Measurements from ENCODE around the gene ANTXR1. TPM values are rescaled to one million over a fixed set of nuclear protein-coding genes. Genes with fewer than 3 reads are reported as not detected.

The ANTXR1 gene
- total RNA-seq, 1 experiment from 2014 or later, result 0.66 TPM

DNA sequence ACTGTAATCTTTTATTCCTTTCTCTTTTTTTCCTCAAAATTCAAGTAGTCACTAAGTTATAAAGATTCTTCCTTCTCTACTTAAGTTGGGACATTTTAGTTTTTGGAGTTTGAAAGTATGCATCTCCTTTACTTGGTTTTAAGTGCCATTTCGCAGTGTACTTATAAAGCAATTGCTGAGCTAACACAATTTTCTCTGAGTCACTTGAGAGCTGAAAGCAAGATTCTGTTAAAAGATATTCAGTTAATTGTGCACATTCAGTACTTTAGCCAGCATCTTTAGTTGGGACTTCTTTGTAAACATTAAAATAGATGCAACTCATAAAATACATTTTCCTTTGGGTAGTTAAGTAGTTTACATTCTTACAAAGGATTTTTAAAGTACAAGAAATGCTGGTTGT lies 238.0 kb downstream of the ANTXR1 start:
- DNase-seq, result no peak
- intact Hi-C loops (cut with micrococcal nuclease; ENCODE audit: unreplicated experiment), result no loop called here
- Mint-ChIP-seq H3K4me3 (ENCODE audit: low read depth, unreplicated experiment) (no peak overlapping the region), H3K4me1 (ENCODE audit: low read depth, unreplicated experiment) (no peaks in the 10 kb centered on the region), H3K36me3 (ENCODE audit: insufficient read depth, unreplicated experiment) (no peaks in the 10 kb centered on the region), H3K27me3 (ENCODE audit: unreplicated experiment) (peaks cover 93% of the 10 kb centered on the region), H3K9me3 (ENCODE audit: low read depth, unreplicated experiment) (no peaks in the 10 kb centered on the region), H3K27ac (ENCODE audit: unreplicated experiment) (no peak overlapping the region)
- no TSS peak for BruUV-seq (replicated peaks)
- CTCF ChIA-PET, result no interaction called here
- TF ChIP-seq, protein P1, sequence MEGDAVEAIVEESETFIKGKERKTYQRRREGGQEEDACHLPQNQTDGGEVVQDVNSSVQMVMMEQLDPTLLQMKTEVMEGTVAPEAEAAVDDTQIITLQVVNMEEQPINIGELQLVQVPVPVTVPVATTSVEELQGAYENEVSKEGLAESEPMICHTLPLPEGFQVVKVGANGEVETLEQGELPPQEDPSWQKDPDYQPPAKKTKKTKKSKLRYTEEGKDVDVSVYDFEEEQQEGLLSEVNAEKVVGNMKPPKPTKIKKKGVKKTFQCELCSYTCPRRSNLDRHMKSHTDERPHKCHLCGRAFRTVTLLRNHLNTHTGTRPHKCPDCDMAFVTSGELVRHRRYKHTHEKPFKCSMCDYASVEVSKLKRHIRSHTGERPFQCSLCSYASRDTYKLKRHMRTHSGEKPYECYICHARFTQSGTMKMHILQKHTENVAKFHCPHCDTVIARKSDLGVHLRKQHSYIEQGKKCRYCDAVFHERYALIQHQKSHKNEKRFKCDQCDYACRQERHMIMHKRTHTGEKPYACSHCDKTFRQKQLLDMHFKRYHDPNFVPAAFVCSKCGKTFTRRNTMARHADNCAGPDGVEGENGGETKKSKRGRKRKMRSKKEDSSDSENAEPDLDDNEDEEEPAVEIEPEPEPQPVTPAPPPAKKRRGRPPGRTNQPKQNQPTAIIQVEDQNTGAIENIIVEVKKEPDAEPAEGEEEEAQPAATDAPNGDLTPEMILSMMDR (IDR thresholded peaks at IDR 0.05; ENCODE audit: unreplicated experiment), result no peak

DNA sequence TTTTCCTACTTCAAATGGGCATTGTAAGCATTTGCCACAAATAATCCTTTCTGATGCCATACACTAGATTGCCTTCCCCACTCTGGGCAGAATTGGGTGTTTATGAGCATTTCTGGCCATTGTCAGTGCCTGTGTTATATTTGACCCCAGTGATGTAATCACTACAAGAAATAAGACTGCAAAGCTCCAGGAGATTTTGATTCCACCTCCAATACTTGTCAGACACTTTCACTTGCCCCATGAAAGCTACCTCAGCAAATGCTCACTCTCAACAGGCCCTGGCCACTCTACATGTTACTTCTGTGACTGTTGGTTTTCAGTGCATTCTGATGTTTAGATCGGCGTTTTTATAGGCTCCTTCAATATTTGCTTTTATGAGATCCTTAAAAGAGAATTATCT lies 239.0 kb downstream of the ANTXR1 start:
- peaks cover 93% of the 10 kb centered on the region for H3K27me3 Mint-ChIP-seq (ENCODE audit: unreplicated experiment)
- CTCF ChIA-PET, result no interaction called here
- no TSS peak for BruUV-seq (replicated peaks)

DNA sequence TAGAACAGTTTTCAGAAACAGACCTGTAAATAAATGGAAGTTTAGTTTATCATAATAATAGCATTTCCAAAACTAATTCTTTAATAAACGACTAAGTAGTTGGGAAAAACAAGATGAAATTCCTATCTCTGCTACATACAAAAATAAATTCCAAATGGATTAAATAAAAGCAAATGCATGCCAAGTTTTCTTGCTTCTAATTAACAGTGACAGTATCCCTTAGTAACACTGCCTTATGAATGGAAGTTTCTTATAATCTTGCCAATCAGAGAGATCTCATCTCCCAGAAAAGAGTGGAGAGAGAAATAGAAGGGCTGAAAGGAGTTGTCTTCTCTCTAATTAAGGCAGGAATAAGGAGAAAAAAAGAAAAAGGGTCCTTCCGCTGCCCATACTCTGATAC lies 240.1 kb downstream of the ANTXR1 start:
- BruUV-seq (replicated peaks), result no TSS peak
- DNase-seq, result no peak
- Mint-ChIP-seq H3K4me3 (ENCODE audit: low read depth, unreplicated experiment) (no peak overlapping the region), H3K4me1 (ENCODE audit: low read depth, unreplicated experiment) (no peaks in the 10 kb centered on the region), H3K36me3 (ENCODE audit: insufficient read depth, unreplicated experiment) (no peaks in the 10 kb centered on the region), H3K27me3 (ENCODE audit: unreplicated experiment) (peaks cover 93% of the 10 kb centered on the region), H3K9me3 (ENCODE audit: low read depth, unreplicated experiment) (no peaks in the 10 kb centered on the region), H3K27ac (ENCODE audit: unreplicated experiment) (no peak overlapping the region)
- TF ChIP-seq, protein P1 (IDR thresholded peaks at IDR 0.05; ENCODE audit: unreplicated experiment), result no peak
- intact Hi-C loops (cut with micrococcal nuclease; ENCODE audit: unreplicated experiment), result no loop called here
- CTCF ChIA-PET, result no interaction called here

More for the DNA sequence above, 239.0 kb downstream of the ANTXR1 start:
- DNase-seq, result no peak
- intact Hi-C loops (cut with micrococcal nuclease; ENCODE audit: unreplicated experiment), result no loop called here
- Mint-ChIP-seq H3K4me3 (ENCODE audit: low read depth, unreplicated experiment) (no peak overlapping the region), H3K4me1 (ENCODE audit: low read depth, unreplicated experiment) (no peaks in the 10 kb centered on the region), H3K36me3 (ENCODE audit: insufficient read depth, unreplicated experiment) (no peaks in the 10 kb centered on the region), H3K27ac (ENCODE audit: unreplicated experiment) (no peak overlapping the region), H3K9me3 (ENCODE audit: low read depth, unreplicated experiment) (no peaks in the 10 kb centered on the region)
- TF ChIP-seq, protein P1 (IDR thresholded peaks at IDR 0.05; ENCODE audit: unreplicated experiment), result no peak

DNA sequence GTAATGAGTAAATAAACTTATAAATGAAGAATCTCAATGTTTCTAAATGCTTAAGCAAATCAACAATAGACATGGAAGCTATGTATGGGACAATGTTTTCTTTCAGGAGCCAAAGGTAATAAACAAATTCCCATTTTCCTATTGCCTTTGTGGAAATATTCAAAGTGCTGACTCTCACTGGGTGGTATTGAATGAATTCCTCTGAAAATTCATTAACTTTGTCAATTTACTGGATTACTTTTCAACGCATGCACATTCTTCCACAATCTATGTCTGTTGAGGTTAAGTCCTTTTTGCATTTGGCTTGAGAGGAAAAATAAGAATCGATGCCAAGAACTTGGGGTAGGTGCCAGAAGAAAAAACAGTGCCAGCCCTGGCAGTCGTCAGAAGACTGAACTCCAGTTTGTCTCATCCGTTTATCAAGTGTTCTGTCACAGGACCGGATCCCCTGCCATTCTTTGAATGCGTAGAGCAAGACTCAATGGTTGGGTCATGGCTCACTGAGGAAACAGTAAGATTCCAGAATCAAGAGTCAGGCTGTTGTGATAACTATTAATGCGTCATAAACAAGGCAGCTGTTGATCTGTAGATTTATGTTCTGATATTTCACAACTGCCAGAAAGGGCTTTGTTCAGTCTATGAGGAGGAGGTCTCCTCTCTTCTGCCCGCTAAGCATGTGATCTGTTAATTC lies 240.8 kb downstream of the ANTXR1 start:
- DNase-seq, result no peak
- H3K4me3 Mint-ChIP-seq (ENCODE audit: low read depth, unreplicated experiment), result no peak overlapping the region
- no TSS peak for BruUV-seq (replicated peaks)

More for the DNA sequence above, 240.8 kb downstream of the ANTXR1 start:
- Mint-ChIP-seq H3K27ac (ENCODE audit: unreplicated experiment) (no peak overlapping the region), H3K4me1 (ENCODE audit: low read depth, unreplicated experiment) (no peaks in the 10 kb centered on the region), H3K9me3 (ENCODE audit: low read depth, unreplicated experiment) (no peaks in the 10 kb centered on the region), H3K27me3 (ENCODE audit: unreplicated experiment) (peaks cover 93% of the 10 kb centered on the region), H3K36me3 (ENCODE audit: insufficient read depth, unreplicated experiment) (no peaks in the 10 kb centered on the region)
- intact Hi-C loops (cut with micrococcal nuclease; ENCODE audit: unreplicated experiment), result no loop called here
- CTCF ChIA-PET, result no interaction called here
- TF ChIP-seq, protein P1 (IDR thresholded peaks at IDR 0.05; ENCODE audit: unreplicated experiment), result no peak

Measured in Calu3 (cell line).